Neural cell (in vitro differentiated cells): ENCODE results near the gene ASCC2.
"Not testable (repeated sequence)": the region's sequence is repeated elsewhere in the genome, so short reads cannot be mapped to it uniquely, and the experiment has no call there.

Source experiments
- EP300 ChIP-seq: fragments of 450-650 bp; conservative IDR thresholded peaks from 2 replicates; pipeline ENCODE4 v1.6.1; 2014; ENCODE audit warnings: antibody characterized with exemption, mild to moderate bottlenecking, moderate library complexity; ENCODE audit not compliant: poor library complexity, severe bottlenecking
- EZH2 ChIP-seq: fragments of 200-600, 300-800 bp; shearing (Covaris generic), sonication (generic); IDR thresholded peaks from 2 replicates; pipeline ENCODE4 v1.6.1; 2014; ENCODE audit warnings: antibody characterized with exemption, low read length, borderline replicate concordance, mild to moderate bottlenecking; ENCODE audit not compliant: insufficient read depth, poor library complexity, severe bottlenecking
- POLR2AphosphoS5 ChIP-seq: IDR thresholded peaks from 2 replicates; pipeline ENCODE4 v1.6.1; 2012
- RAD21 ChIP-seq: fragments of 450-650 bp; conservative IDR thresholded peaks from 2 replicates; pipeline ENCODE4 v1.6.1; 2014; ENCODE audit warnings: antibody characterized with exemption, mild to moderate bottlenecking, moderate library complexity
- TF ChIP-seq, protein P1 (sequence below): fragments of 450-650 bp; IDR thresholded peaks from 2 replicates; pipeline ENCODE4 v1.5.1; 2014; ENCODE audit warnings: antibody characterized with exemption, mild to moderate bottlenecking, moderate library complexity; ENCODE audit not compliant: poor library complexity, severe bottlenecking
- TF ChIP-seq, protein P2 (sequence below): IDR thresholded peaks from 2 replicates; pipeline ENCODE4 v1.6.1; 2012; ENCODE audit warnings: borderline replicate concordance

DNA sequence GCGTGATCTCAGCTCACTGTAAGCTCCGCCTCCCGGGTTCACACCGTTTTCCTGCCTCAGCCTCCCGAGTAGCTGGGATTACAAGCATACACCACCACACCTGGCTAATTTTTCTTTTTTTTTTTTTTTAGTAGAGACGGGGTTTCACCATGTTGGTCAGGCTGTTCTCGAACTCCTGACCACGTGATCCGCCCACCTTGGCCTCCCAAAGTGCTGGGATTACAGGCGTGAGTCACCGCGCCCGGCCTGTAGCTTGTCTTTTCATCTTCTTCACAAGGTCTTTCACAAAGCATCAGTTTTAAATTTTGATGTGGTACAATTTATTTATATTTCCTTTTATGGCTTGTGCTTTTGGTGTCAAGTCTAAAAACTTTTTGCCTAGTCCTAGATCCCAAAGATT, 27.5 kb upstream of the ASCC2 start:
- not testable (repeated sequence) for TF ChIP-seq EP300, RAD21, EZH2, POLR2AphosphoS5
- TF ChIP-seq, protein P1, sequence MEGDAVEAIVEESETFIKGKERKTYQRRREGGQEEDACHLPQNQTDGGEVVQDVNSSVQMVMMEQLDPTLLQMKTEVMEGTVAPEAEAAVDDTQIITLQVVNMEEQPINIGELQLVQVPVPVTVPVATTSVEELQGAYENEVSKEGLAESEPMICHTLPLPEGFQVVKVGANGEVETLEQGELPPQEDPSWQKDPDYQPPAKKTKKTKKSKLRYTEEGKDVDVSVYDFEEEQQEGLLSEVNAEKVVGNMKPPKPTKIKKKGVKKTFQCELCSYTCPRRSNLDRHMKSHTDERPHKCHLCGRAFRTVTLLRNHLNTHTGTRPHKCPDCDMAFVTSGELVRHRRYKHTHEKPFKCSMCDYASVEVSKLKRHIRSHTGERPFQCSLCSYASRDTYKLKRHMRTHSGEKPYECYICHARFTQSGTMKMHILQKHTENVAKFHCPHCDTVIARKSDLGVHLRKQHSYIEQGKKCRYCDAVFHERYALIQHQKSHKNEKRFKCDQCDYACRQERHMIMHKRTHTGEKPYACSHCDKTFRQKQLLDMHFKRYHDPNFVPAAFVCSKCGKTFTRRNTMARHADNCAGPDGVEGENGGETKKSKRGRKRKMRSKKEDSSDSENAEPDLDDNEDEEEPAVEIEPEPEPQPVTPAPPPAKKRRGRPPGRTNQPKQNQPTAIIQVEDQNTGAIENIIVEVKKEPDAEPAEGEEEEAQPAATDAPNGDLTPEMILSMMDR = not testable (repeated sequence)
- TF ChIP-seq, protein P2, sequence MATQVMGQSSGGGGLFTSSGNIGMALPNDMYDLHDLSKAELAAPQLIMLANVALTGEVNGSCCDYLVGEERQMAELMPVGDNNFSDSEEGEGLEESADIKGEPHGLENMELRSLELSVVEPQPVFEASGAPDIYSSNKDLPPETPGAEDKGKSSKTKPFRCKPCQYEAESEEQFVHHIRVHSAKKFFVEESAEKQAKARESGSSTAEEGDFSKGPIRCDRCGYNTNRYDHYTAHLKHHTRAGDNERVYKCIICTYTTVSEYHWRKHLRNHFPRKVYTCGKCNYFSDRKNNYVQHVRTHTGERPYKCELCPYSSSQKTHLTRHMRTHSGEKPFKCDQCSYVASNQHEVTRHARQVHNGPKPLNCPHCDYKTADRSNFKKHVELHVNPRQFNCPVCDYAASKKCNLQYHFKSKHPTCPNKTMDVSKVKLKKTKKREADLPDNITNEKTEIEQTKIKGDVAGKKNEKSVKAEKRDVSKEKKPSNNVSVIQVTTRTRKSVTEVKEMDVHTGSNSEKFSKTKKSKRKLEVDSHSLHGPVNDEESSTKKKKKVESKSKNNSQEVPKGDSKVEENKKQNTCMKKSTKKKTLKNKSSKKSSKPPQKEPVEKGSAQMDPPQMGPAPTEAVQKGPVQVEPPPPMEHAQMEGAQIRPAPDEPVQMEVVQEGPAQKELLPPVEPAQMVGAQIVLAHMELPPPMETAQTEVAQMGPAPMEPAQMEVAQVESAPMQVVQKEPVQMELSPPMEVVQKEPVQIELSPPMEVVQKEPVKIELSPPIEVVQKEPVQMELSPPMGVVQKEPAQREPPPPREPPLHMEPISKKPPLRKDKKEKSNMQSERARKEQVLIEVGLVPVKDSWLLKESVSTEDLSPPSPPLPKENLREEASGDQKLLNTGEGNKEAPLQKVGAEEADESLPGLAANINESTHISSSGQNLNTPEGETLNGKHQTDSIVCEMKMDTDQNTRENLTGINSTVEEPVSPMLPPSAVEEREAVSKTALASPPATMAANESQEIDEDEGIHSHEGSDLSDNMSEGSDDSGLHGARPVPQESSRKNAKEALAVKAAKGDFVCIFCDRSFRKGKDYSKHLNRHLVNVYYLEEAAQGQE = not testable (repeated sequence)
